ENCODE results near the gene NDOR1. TPM values are rescaled to one million over a fixed set of nuclear protein-coding genes. Genes with fewer than 3 reads are reported as not detected.

NDOR1 gene
- total RNA-seq, 6 donors from 2014 or later = 7.7 to 54.5 (median 18.5) TPM

- TF ChIP-seq POLR2A (IDR thresholded peaks at IDR 0.05) = no peak
- TF ChIP-seq CTCF (IDR thresholded peaks at IDR 0.05) = no peak
- no peak for TF ChIP-seq EP300 (IDR thresholded peaks at IDR 0.05)
- no peak for TF ChIP-seq POLR2AphosphoS5 (IDR thresholded peaks at IDR 0.05)
- Histone ChIP-seq H3K9me3 (no peaks in the 10 kb centered on the region), H3K27ac (no peak overlapping the region), H3K27me3 (peaks cover 0 to 4% (median 0%) of the 10 kb centered on the region in 4 donors), H3K4me1 (peaks cover 41 to 65% (median 50%) of the 10 kb centered on the region in 4 donors), H3K4me3 (no peak overlapping the region), H3K36me3 (peaks cover 0 to 9% (median 3%) of the 10 kb centered on the region in 4 donors)
- WGBS, 2 donors = 93 to 94% methylated on average over 17 to 47 of the region's 52 CpGs
- DNase-seq = peak in 1 of 2 donors; percentile 85
- no peak for ATAC-seq (ENCODE audit: low FRiP score in 2 of 2)
Measured at GRCh38 chr9:137220317-137221094, 15.0 kb downstream of the NDOR1 start.

- H3K4me1 ChIP-seq = peaks cover 41 to 65% (median 50%) of the 10 kb centered on the region in 4 donors
- no peaks in the 10 kb centered on the region for H3K9me3 ChIP-seq
- no peak for ATAC-seq (ENCODE audit: low FRiP score in 2 of 2)
- WGBS, 2 donors = 87% methylated on average over 9 of the region's 14 CpGs; no CpG with 5 or more reads in 1 of the 2 donors
- H3K36me3 ChIP-seq = peaks cover 0 to 4% (median 2%) of the 10 kb centered on the region in 4 donors
- peak in 1 of 2 donors; percentile 77 for DNase-seq
- H3K27ac ChIP-seq = peak overlapping the region in 1 of 4 donors; percentile 31
- TF ChIP-seq POLR2AphosphoS5 (IDR thresholded peaks at IDR 0.05) = no peak
- no peak for TF ChIP-seq CTCF (IDR thresholded peaks at IDR 0.05)
- TF ChIP-seq POLR2A (IDR thresholded peaks at IDR 0.05) = no peak
- no peak for TF ChIP-seq EP300 (IDR thresholded peaks at IDR 0.05)
- H3K27me3 ChIP-seq = peaks cover 0 to 4% (median 0%) of the 10 kb centered on the region in 4 donors
- peak overlapping the region in 3 of 4 donors; percentile 56 to 66 (median 56) for H3K4me3 ChIP-seq
Measured at GRCh38 chr9:137221095-137221505, 15.6 kb downstream of the NDOR1 start.

- DNase-seq = peak in 1 of 2 donors; percentile 90
- peak overlapping the region in 2 of 4 donors; percentile 12 to 31 for H3K27ac ChIP-seq
- peak overlapping the region; percentile 22 to 66 (median 56) for H3K4me3 ChIP-seq
Measured at GRCh38 chr9:137221506-137222111, 16.1 kb downstream of the NDOR1 start.

More at GRCh38 chr9:137221506-137222111, 16.1 kb downstream of the NDOR1 start:
- 17% methylated on average over 14 of the region's 61 CpGs; no CpG with 5 or more reads in 1 of the 2 donors for WGBS, 2 donors
- peaks cover 0 to 4% (median 0%) of the 10 kb centered on the region in 4 donors for H3K27me3 ChIP-seq
- no peaks in the 10 kb centered on the region for H3K36me3 ChIP-seq
- ATAC-seq (ENCODE audit: low FRiP score in 2 of 2) = no peak
- no peaks in the 10 kb centered on the region for H3K9me3 ChIP-seq
- TF ChIP-seq POLR2AphosphoS5 (IDR thresholded peaks at IDR 0.05) (no peak), POLR2A (IDR thresholded peaks at IDR 0.05) (no peak), CTCF (IDR thresholded peaks at IDR 0.05) (no peak), EP300 (IDR thresholded peaks at IDR 0.05) (no peak)
- peaks cover 40 to 66% (median 51%) of the 10 kb centered on the region in 4 donors for H3K4me1 ChIP-seq
